Vagina (tissue), 2 donors: Measurements from ENCODE around the gene IL24.

ENCODE experiments used
- POLR2AphosphoS5 ChIP-seq, 2 donors: sonication (generic); formaldehyde crosslinking; IDR thresholded peaks; one replicate each; pipeline ENCODE4 v1.9.0; 2017; ENCODE audit warnings: antibody characterized with exemption in 2 of 2, mild to moderate bottlenecking in 2 of 2, low read depth in 1 of 2; ENCODE audit not compliant: insufficient read depth in 1 of 2
- TF ChIP-seq, protein P1 (sequence below), 3 experiments: fragments of 450-650 bp in 2 of 3; fragments of 200-600 bp in 1 of 3; sonication (generic) in 1 of 3; IDR thresholded peaks; one replicate each; pipeline ENCODE4 v1.5.1; 2017 to 2019; ENCODE audit warnings: antibody characterized with exemption in 3 of 3, mild to moderate bottlenecking in 2 of 3, moderate library complexity in 2 of 3

DNA sequence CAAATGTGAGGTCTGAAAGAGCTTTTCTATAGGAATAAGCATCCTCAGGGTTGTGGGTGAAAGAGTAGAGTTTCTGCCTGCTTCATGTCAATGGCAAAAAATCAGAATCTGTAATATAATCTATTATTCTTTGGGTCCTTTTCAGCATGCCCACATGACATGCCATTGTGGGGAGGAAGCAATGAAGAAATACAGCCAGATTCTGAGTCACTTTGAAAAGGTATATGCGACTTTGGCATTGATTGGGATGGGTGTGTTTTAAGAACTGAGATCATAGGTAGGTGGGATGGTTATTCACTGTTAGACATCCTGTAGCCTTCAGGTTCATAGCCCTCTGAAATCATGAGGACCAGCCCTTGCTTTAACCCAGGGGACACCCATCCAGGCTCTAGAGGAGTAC is 30.0 kb upstream of the IL24 start:
- no peak for TF ChIP-seq POLR2AphosphoS5 (IDR thresholded peaks at IDR 0.05; ENCODE audit: insufficient read depth in 1 of 2, low read depth in 1 of 2)
- TF ChIP-seq, protein P1, sequence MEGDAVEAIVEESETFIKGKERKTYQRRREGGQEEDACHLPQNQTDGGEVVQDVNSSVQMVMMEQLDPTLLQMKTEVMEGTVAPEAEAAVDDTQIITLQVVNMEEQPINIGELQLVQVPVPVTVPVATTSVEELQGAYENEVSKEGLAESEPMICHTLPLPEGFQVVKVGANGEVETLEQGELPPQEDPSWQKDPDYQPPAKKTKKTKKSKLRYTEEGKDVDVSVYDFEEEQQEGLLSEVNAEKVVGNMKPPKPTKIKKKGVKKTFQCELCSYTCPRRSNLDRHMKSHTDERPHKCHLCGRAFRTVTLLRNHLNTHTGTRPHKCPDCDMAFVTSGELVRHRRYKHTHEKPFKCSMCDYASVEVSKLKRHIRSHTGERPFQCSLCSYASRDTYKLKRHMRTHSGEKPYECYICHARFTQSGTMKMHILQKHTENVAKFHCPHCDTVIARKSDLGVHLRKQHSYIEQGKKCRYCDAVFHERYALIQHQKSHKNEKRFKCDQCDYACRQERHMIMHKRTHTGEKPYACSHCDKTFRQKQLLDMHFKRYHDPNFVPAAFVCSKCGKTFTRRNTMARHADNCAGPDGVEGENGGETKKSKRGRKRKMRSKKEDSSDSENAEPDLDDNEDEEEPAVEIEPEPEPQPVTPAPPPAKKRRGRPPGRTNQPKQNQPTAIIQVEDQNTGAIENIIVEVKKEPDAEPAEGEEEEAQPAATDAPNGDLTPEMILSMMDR (IDR thresholded peaks at IDR 0.05) = no peak
